ENCODE measurements around the gene RTN1.
A peak's percentile ranks its signal among the peaks of the same experiment; 100 is the strongest.

RTN1 gene

GRCh38 chr14:59782760-59783159, 87.8 kb downstream of the RTN1 start:
- DNase-seq, result no peak

GRCh38 chr14:59777006-59777579, 93.5 kb downstream of the RTN1 start:
- DNase-seq, result no peak

GRCh38 chr14:59776468-59776867, 94.1 kb downstream of the RTN1 start:
- DNase-seq, result no peak

GRCh38 chr14:59772233-59772632, 98.3 kb downstream of the RTN1 start:
- no peak for DNase-seq

GRCh38 chr14:59771577-59771976, 99.0 kb downstream of the RTN1 start:
- peak; percentile 87 for DNase-seq

- DNase-seq, result peak; percentile 8
Measured at GRCh38 chr14:59769586-59769985, 101.0 kb downstream of the RTN1 start.

GRCh38 chr14:59768855-59769375, 101.7 kb downstream of the RTN1 start:
- DNase-seq, result peak; percentile 61

- DNase-seq, result no peak
Measured at GRCh38 chr14:59761851-59762250, 108.7 kb downstream of the RTN1 start.

GRCh38 chr14:59755409-59756135, 115.0 kb downstream of the RTN1 start:
- peak; percentile 12 for DNase-seq

- no peak for DNase-seq
Measured at GRCh38 chr14:59754256-59754655, 116.3 kb downstream of the RTN1 start.

GRCh38 chr14:59753512-59753911, 117.1 kb downstream of the RTN1 start:
- no peak for DNase-seq

GRCh38 chr14:59751578-59751977, 119.0 kb downstream of the RTN1 start:
- DNase-seq, result no peak

GRCh38 chr14:59739794-59740193, 130.8 kb downstream of the RTN1 start:
- DNase-seq, result no peak

GRCh38 chr14:59728304-59728703, 142.3 kb downstream of the RTN1 start:
- no peak for DNase-seq

- no peak for DNase-seq
Measured at GRCh38 chr14:59727073-59727661, 143.4 kb downstream of the RTN1 start.

GRCh38 chr14:59711080-59711479, 159.5 kb downstream of the RTN1 start:
- DNase-seq, result no peak

GRCh38 chr14:59707778-59708561, 162.6 kb downstream of the RTN1 start:
- no peak for DNase-seq

- no peak for DNase-seq
Measured at GRCh38 chr14:59705866-59706265, 164.7 kb downstream of the RTN1 start.

- DNase-seq, result no peak
Measured at GRCh38 chr14:59705245-59705644, 165.3 kb downstream of the RTN1 start.

GRCh38 chr14:59704054-59704645, 166.4 kb downstream of the RTN1 start:
- no peak for DNase-seq

GRCh38 chr14:59699442-59699841, 171.1 kb downstream of the RTN1 start:
- no peak for DNase-seq

- DNase-seq, result peak; percentile 59
Measured at GRCh38 chr14:59698793-59699192, 171.8 kb downstream of the RTN1 start.

- no peak for DNase-seq
Measured at GRCh38 chr14:59695198-59695597, 175.4 kb downstream of the RTN1 start.
